Measurements from ENCODE around the gene PIK3IP1. TPM values are rescaled to one million over a fixed set of nuclear protein-coding genes. Genes with fewer than 3 reads are reported as not detected.

Gene PIK3IP1
- total and polyA plus RNA-seq, 8 donors: 11.1 to 41.5 (median 12.5) TPM

GRCh38 chr22:31284281-31285155, 7.8 kb downstream of the PIK3IP1 start:
- Histone ChIP-seq H3K27me3 (no peaks in the 10 kb centered on the region), H3K4me3 (no peak overlapping the region), H3K9me3 (no peaks in the 10 kb centered on the region), H3K36me3 (peaks cover 0 to 62% of the 10 kb centered on the region in 2 donors), H3K4me1 (peaks cover 14 to 60% of the 10 kb centered on the region in 2 donors), H3K27ac (peak overlapping the region; percentile 45 to 69)
- intact Hi-C loops (cut with DNase I): no loop called here
- TF ChIP-seq CTCF (IDR thresholded peaks at IDR 0.05): no peak
- ATAC-seq (no peak), DNase-seq (no peak)

- peak overlapping the region in 1 of 2 donors; percentile 3 for H3K27ac ChIP-seq
- TF ChIP-seq CTCF (IDR thresholded peaks at IDR 0.05): no peak
- no peak for ATAC-seq
- peaks cover 0 to 78% of the 10 kb centered on the region in 2 donors for H3K36me3 ChIP-seq
- H3K9me3 ChIP-seq: no peaks in the 10 kb centered on the region
- no peaks in the 10 kb centered on the region for H3K27me3 ChIP-seq
- no peak overlapping the region for H3K4me3 ChIP-seq
- no peak for DNase-seq
- H3K4me1 ChIP-seq: peaks cover 8 to 44% of the 10 kb centered on the region in 2 donors
- intact Hi-C loops (cut with DNase I): no loop called here
Measured at GRCh38 chr22:31282748-31283468, 9.4 kb downstream of the PIK3IP1 start.

GRCh38 chr22:31281733-31282132, 10.6 kb downstream of the PIK3IP1 start:
- DNase-seq: no peak
- Histone ChIP-seq H3K4me3 (no peak overlapping the region), H3K27me3 (no peaks in the 10 kb centered on the region), H3K4me1 (peaks cover 3 to 32% of the 10 kb centered on the region in 2 donors), H3K9me3 (no peaks in the 10 kb centered on the region), H3K27ac (peak overlapping the region in 1 of 2 donors; percentile 3), H3K36me3 (peaks cover 0 to 90% of the 10 kb centered on the region in 2 donors)
- no peak for TF ChIP-seq CTCF (IDR thresholded peaks at IDR 0.05)
- intact Hi-C loops (cut with DNase I): no loop called here
- no peak for ATAC-seq

GRCh38 chr22:31279821-31280505, 12.3 kb downstream of the PIK3IP1 start:
- H3K27ac ChIP-seq: peak overlapping the region in 1 of 2 donors; percentile 23
- H3K4me1 ChIP-seq: peaks cover 0 to 14% of the 10 kb centered on the region in 2 donors
- no peaks in the 10 kb centered on the region for H3K9me3 ChIP-seq
- DNase-seq (no peak), ATAC-seq (peak; percentile 25)
- peaks cover 0 to 96% of the 10 kb centered on the region in 2 donors for H3K36me3 ChIP-seq
- intact Hi-C loops (cut with DNase I): no loop called here
- no peak for TF ChIP-seq CTCF (IDR thresholded peaks at IDR 0.05)
- H3K27me3 ChIP-seq: no peaks in the 10 kb centered on the region
- H3K4me3 ChIP-seq: no peak overlapping the region
